Caco-2 (cell line): Measurements from ENCODE around the gene TAL1. TPM values are rescaled to one million over a fixed set of nuclear protein-coding genes. Genes with fewer than 3 reads are reported as not detected.

Experiments used
- BruUV-seq: library from RNA; stranded (reverse); fragments of 400-500 nt; replicated peaks from 2 replicates; lab custom pipeline; 2021; lab: Mats Ljungman, UMichigan
- CTCF ChIA-PET: fragments of 300-600 bp; sonication (Branson Sonifier 250); formaldehyde crosslinking; loops from one replicate; lab custom pipeline; 2022; ENCODE audit warnings: antibody characterized with exemption; lab: Charles Lee
- POLR2A ChIA-PET: fragments of 300-600 bp; sonication (Branson Sonifier 250); formaldehyde crosslinking; loops from one replicate; lab custom pipeline; 2022; ENCODE audit warnings: antibody characterized with exemption; lab: Charles Lee
- DNase-seq, 2 experiments: peaks; one replicate each; pipeline versions ENCODE4 v3.0.0 to v3.0.0-alpha.2; 2020 to 2022
- H3K27me3 ChIP-seq: replicated peaks from 2 replicates; pipeline ENCODE4 v1.6.0; 2011; ENCODE audit warnings: low read length; ENCODE audit not compliant: control insufficient read depth, insufficient read depth
- H3K36me3 ChIP-seq: 2 replicates; pipeline ENCODE4 v1.5.1; 2011; ENCODE audit warnings: low read length; ENCODE audit not compliant: control insufficient read depth, insufficient read depth
- H3K4me1 ChIP-seq: fragments of 250-450 bp; sonication (Bioruptor Pico); 2 replicates; pipeline ENCODE4 v1.5.1; 2020; ENCODE audit warnings: mild to moderate bottlenecking
- H3K4me3 ChIP-seq: 2 replicates; pipeline ENCODE4 v1.5.1; 2011; ENCODE audit warnings: low read depth, mild to moderate bottlenecking, control low read depth, low read length
- H3K9me3 ChIP-seq: fragments of 250-450 bp; sonication (Bioruptor Pico); 2 replicates; pipeline ENCODE4 v1.5.1; 2020; ENCODE audit warnings: mild to moderate bottlenecking, moderate library complexity
- H3K27ac Mint-ChIP-seq: one replicate; pipeline ENCODE4 v1.8.0; 2022; ENCODE audit warnings: mixed read lengths; ENCODE audit not compliant: unreplicated experiment
- H3K27me3 Mint-ChIP-seq: one replicate; pipeline ENCODE4 v1.8.0; 2022; ENCODE audit warnings: mixed read lengths; ENCODE audit not compliant: insufficient read depth, unreplicated experiment
- H3K36me3 Mint-ChIP-seq: one replicate; pipeline ENCODE4 v1.8.0; 2022; ENCODE audit warnings: mild to moderate bottlenecking, mixed read lengths; ENCODE audit not compliant: insufficient read depth, unreplicated experiment
- H3K4me1 Mint-ChIP-seq: one replicate; pipeline ENCODE4 v1.8.0; 2022; ENCODE audit warnings: low read depth, mixed read lengths; ENCODE audit not compliant: unreplicated experiment
- H3K4me3 Mint-ChIP-seq: one replicate; pipeline ENCODE4 v1.8.0; 2022; ENCODE audit warnings: mild to moderate bottlenecking, moderate library complexity, mixed read lengths; ENCODE audit not compliant: unreplicated experiment
- H3K9me3 Mint-ChIP-seq: one replicate; pipeline ENCODE4 v1.8.0; 2022; ENCODE audit warnings: mixed read lengths; ENCODE audit not compliant: unreplicated experiment
- CTCF ChIP-seq, 2 experiments: fragments of 200-600 bp in 1 of 2; IDR thresholded peaks; 1 replicate in 1 of 2; 2 replicates in 1 of 2; pipeline versions ENCODE4 v1.5.1 to v1.8.0; 2011 to 2022; ENCODE audit warnings: antibody characterized with exemption in 1 of 2, control low read depth in 1 of 2, inconsistent platforms in 1 of 2, low read depth in 1 of 2, low read length in 1 of 2, mild to moderate bottlenecking in 1 of 2, moderate library complexity in 1 of 2; ENCODE audit not compliant: insufficient read depth in 1 of 2, severe bottlenecking in 1 of 2, unreplicated experiment in 1 of 2
- intact Hi-C: fragments of 100-400 bp; cut with micrococcal nuclease; formaldehyde crosslinking; loops from one replicate; pipeline ENCODE4 v1.10.0; 2022; ENCODE audit not compliant: unreplicated experiment
- total RNA-seq: library from RNA; stranded (reverse); gene quantifications from 2 replicates; pipeline ENCODE4 v1.2.3, GENCODE V29; 2022

TAL1 gene
- total RNA-seq, 1 experiment from 2014 or later, result 15.2 TPM

- H3K4me3 ChIP-seq, result no peak overlapping the region
- H3K36me3 ChIP-seq, result no peaks in the 10 kb centered on the region
- TF ChIP-seq CTCF (IDR thresholded peaks at IDR 0.05; ENCODE audit: insufficient read depth in 1 of 2, low read depth in 1 of 2, low read length in 1 of 2, severe bottlenecking in 1 of 2, unreplicated experiment in 1 of 2), result no peak
- peaks cover 12% of the 10 kb centered on the region for H3K36me3 Mint-ChIP-seq
- H3K9me3 Mint-ChIP-seq, result no peaks in the 10 kb centered on the region
- no peaks in the 10 kb centered on the region for H3K4me1 ChIP-seq
- ChIA-PET CTCF (no interaction called here), POLR2A (no interaction called here)
- H3K27me3 ChIP-seq, result no peaks in the 10 kb centered on the region
- H3K27ac Mint-ChIP-seq, result no peak overlapping the region
- no TSS peak for BruUV-seq
- intact Hi-C loops, result no loop called here
- H3K4me1 Mint-ChIP-seq, result peaks cover 8% of the 10 kb centered on the region
- no peaks in the 10 kb centered on the region for H3K9me3 ChIP-seq
- H3K27me3 Mint-ChIP-seq, result no peaks in the 10 kb centered on the region
- no peak for DNase-seq
- H3K4me3 Mint-ChIP-seq, result peak overlapping the region; percentile 78
Measured at GRCh38 chr1:47233186-47233585, 1.2 kb upstream of the TAL1 start.

- TF ChIP-seq CTCF (IDR thresholded peaks at IDR 0.05; ENCODE audit: insufficient read depth in 1 of 2, low read depth in 1 of 2, low read length in 1 of 2, severe bottlenecking in 1 of 2, unreplicated experiment in 1 of 2), result no peak
- TSS peak; percentile 91 for BruUV-seq
- Mint-ChIP-seq H3K4me1 (peaks cover 8% of the 10 kb centered on the region), H3K27me3 (no peaks in the 10 kb centered on the region), H3K27ac (peak overlapping the region; percentile 89), H3K36me3 (peaks cover 12% of the 10 kb centered on the region), H3K4me3 (peak overlapping the region; percentile 78), H3K9me3 (no peaks in the 10 kb centered on the region)
- Histone ChIP-seq H3K4me1 (0 out of 2 replicates have a peak, but pooled peaks cover 2% of the 10 kb centered on the region), H3K27me3 (no peaks in the 10 kb centered on the region), H3K9me3 (no peaks in the 10 kb centered on the region), H3K4me3 (peak overlapping the region; percentile 73), H3K36me3 (no peaks in the 10 kb centered on the region)
- ChIA-PET POLR2A (no interaction called here), CTCF (no interaction called here)
- DNase-seq, result peak in 1 of 2 experiments; percentile 41
- intact Hi-C loops, result loop anchor here (1.0 kb wide), 1 partner anchor 39 kb away; no protein-coding TSS in a partner anchor
Measured at GRCh38 chr1:47231301-47232186, 481 bp downstream of the TAL1 start.

GRCh38 chr1:47230692-47231300 is 1.2 kb downstream of the TAL1 start:
- Histone ChIP-seq H3K9me3 (no peaks in the 10 kb centered on the region), H3K27me3 (no peaks in the 10 kb centered on the region), H3K4me3 (peak overlapping the region; percentile 73; the same call in 1 of the 2 replicates), H3K36me3 (no peaks in the 10 kb centered on the region), H3K4me1 (0 out of 2 replicates have a peak, but pooled peaks cover 3% of the 10 kb centered on the region)
- peaks cover 8% of the 10 kb centered on the region for H3K4me1 Mint-ChIP-seq
- BruUV-seq, result no TSS peak
- no peaks in the 10 kb centered on the region for H3K9me3 Mint-ChIP-seq
- DNase-seq, result no peak
- no peaks in the 10 kb centered on the region for H3K27me3 Mint-ChIP-seq
- ChIA-PET CTCF (interaction anchor here (0.7 kb wide), 1 partner anchor 42 kb away, joined by 5 read pairs; no protein-coding TSS in a partner anchor), POLR2A (no interaction called here)
- peaks cover 12% of the 10 kb centered on the region for H3K36me3 Mint-ChIP-seq
- H3K4me3 Mint-ChIP-seq, result peak overlapping the region; percentile 78
- no peak for TF ChIP-seq CTCF (IDR thresholded peaks at IDR 0.05; ENCODE audit: insufficient read depth in 1 of 2, low read depth in 1 of 2, low read length in 1 of 2, severe bottlenecking in 1 of 2, unreplicated experiment in 1 of 2)
- intact Hi-C loops, result no loop called here
- H3K27ac Mint-ChIP-seq, result no peak overlapping the region
